KMS-11 (cell line): Measurements from ENCODE around the gene NDUFA11.

Source experiments
- H2AFZ ChIP-seq: fragments of 200-600 bp; sonication (generic); 2 replicates; pipeline ENCODE4 v1.6.1; 2016; ENCODE audit warnings: antibody characterized with exemption, mixed run types, low read depth
- H3K27ac ChIP-seq: fragments of 200-600 bp; sonication (generic); 2 replicates; pipeline ENCODE4 v1.6.1; 2016; ENCODE audit warnings: mild to moderate bottlenecking, mixed run types
- H3K27me3 ChIP-seq: fragments of 200-600 bp; sonication (generic); 2 replicates; pipeline ENCODE4 v1.6.1; 2017; ENCODE audit warnings: mild to moderate bottlenecking, low read depth, mixed run types, moderate library complexity; ENCODE audit not compliant: insufficient read depth
- H3K36me3 ChIP-seq: fragments of 200-600 bp; sonication (generic); 2 replicates; pipeline ENCODE4 v1.6.1; 2017; ENCODE audit warnings: mild to moderate bottlenecking, mixed run types; ENCODE audit not compliant: insufficient read depth
- H3K4me1 ChIP-seq: fragments of 200-600 bp; sonication (generic); 2 replicates; pipeline ENCODE4 v1.6.1; 2016; ENCODE audit warnings: mild to moderate bottlenecking, low read depth, mixed run types; ENCODE audit not compliant: poor library complexity, severe bottlenecking
- H3K4me2 ChIP-seq: fragments of 200-600 bp; sonication (generic); 2 replicates; pipeline ENCODE4 v1.7.0; 2016; ENCODE audit warnings: mild to moderate bottlenecking, mixed run types
- H3K4me3 ChIP-seq: fragments of 200-600 bp; sonication (generic); IDR thresholded peaks from 2 replicates; pipeline ENCODE4 v1.6.1; 2017; ENCODE audit warnings: low read depth, low read length, mixed read lengths; ENCODE audit not compliant: insufficient read depth
- H3K79me2 ChIP-seq: fragments of 200-600 bp; sonication (generic); 2 replicates; pipeline ENCODE4 v1.6.1; 2016; ENCODE audit warnings: low read depth, mixed run types; ENCODE audit not compliant: insufficient read depth
- H3K9ac ChIP-seq: fragments of 200-600 bp; sonication (generic); 2 replicates; pipeline ENCODE4 v1.6.1; 2016; ENCODE audit warnings: mild to moderate bottlenecking, mixed run types
- H4K20me1 ChIP-seq: fragments of 200-600 bp; sonication (generic); 2 replicates; pipeline ENCODE4 v1.6.1; 2016; ENCODE audit warnings: mild to moderate bottlenecking, mixed run types; ENCODE audit not compliant: insufficient read depth
- CTCF ChIP-seq: fragments of 200-600 bp; sonication (generic); conservative IDR thresholded peaks from 2 replicates; pipeline ENCODE4 v1.6.1; 2017; ENCODE audit warnings: low read depth, mild to moderate bottlenecking, antibody characterized with exemption, low read length, moderate library complexity, mixed read lengths

NDUFA11 gene

DNA sequence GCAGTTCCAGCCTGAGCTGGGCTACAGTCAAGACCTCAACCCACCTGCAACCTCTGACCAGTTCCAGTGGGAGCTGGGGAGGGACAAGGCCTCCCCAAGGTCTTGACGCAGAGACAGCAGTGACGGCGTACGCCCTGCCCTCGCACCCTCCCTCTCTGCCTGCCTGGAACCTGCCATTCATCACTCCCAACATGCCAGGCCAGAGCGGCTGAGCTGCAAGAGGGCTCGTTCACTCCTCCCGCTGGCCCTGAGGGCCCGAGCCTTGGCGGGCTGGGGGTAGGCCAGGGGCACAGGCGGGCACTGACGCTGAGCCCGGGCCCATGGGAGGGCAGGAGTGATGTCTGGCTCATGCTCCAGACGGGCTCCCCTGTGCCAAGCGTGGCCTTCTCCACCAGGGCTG is 8.2 kb downstream of the NDUFA11 start:
- no peak overlapping the region for H3K27ac ChIP-seq
- no peaks in the 10 kb centered on the region for H3K27me3 ChIP-seq
- H3K36me3 ChIP-seq, result no peaks in the 10 kb centered on the region
- no peak overlapping the region for H3K4me3 ChIP-seq
- H3K4me2 ChIP-seq, result no peak overlapping the region
- no peak overlapping the region for H3K9ac ChIP-seq
- H4K20me1 ChIP-seq, result no peaks in the 10 kb centered on the region; the same call in 1 of the 2 replicates
- no peak for TF ChIP-seq CTCF
- H3K79me2 ChIP-seq, result peaks cover 15% of the 10 kb centered on the region; the same call in 1 of the 2 replicates
- H2AFZ ChIP-seq, result no peak overlapping the region
- H3K4me1 ChIP-seq, result no peaks in the 10 kb centered on the region

GRCh38 chr19:5894704-5895349 is 8.8 kb downstream of the NDUFA11 start:
- H3K4me1 ChIP-seq, result no peaks in the 10 kb centered on the region
- H4K20me1 ChIP-seq, result no peaks in the 10 kb centered on the region; the same call in 1 of the 2 replicates
- no peaks in the 10 kb centered on the region for H3K36me3 ChIP-seq
- no peak overlapping the region for H3K4me2 ChIP-seq
- no peaks in the 10 kb centered on the region for H3K27me3 ChIP-seq
- H3K79me2 ChIP-seq, result peaks cover 9% of the 10 kb centered on the region; the same call in 1 of the 2 replicates
- H2AFZ ChIP-seq, result no peak overlapping the region
- no peak overlapping the region for H3K9ac ChIP-seq
- H3K4me3 ChIP-seq, result no peak overlapping the region
- TF ChIP-seq CTCF, result no peak
- no peak overlapping the region for H3K27ac ChIP-seq

- H3K79me2 ChIP-seq, result peaks cover 5% of the 10 kb centered on the region; the same call in 1 of the 2 replicates
- TF ChIP-seq CTCF, result no peak
- no peak overlapping the region for H3K9ac ChIP-seq
- H3K27ac ChIP-seq, result no peak overlapping the region
- no peaks in the 10 kb centered on the region for H3K36me3 ChIP-seq
- H3K4me3 ChIP-seq, result no peak overlapping the region
- H3K4me1 ChIP-seq, result no peaks in the 10 kb centered on the region
- no peak overlapping the region for H3K4me2 ChIP-seq
- H4K20me1 ChIP-seq, result no peaks in the 10 kb centered on the region
- no peaks in the 10 kb centered on the region; the same call in 1 of the 2 replicates for H3K27me3 ChIP-seq
- no peak overlapping the region for H2AFZ ChIP-seq
Measured at GRCh38 chr19:5893907-5894703, 9.5 kb downstream of the NDUFA11 start.

- Histone ChIP-seq H3K27me3 (peaks cover 3% of the 10 kb centered on the region; the same call in 1 of the 2 replicates), H3K27ac (no peak overlapping the region)
- no peak for TF ChIP-seq CTCF
Measured at GRCh38 chr19:5893296-5893903, 10.2 kb downstream of the NDUFA11 start.

More at GRCh38 chr19:5893296-5893903, 10.2 kb downstream of the NDUFA11 start:
- Histone ChIP-seq H3K36me3 (no peaks in the 10 kb centered on the region), H2AFZ (no peak overlapping the region), H3K4me1 (no peaks in the 10 kb centered on the region), H3K4me3 (no peak overlapping the region), H3K4me2 (no peak overlapping the region), H3K79me2 (peaks cover 5% of the 10 kb centered on the region; the same call in 1 of the 2 replicates), H4K20me1 (no peaks in the 10 kb centered on the region), H3K9ac (no peak overlapping the region)
